Heart left ventricle (tissue), 13 donors: Measurements from ENCODE around the gene PRKAG2.

Experiments used
- CTCF ChIP-seq, 12 donors: fragments of 200-600 bp; sonication (generic) in 4 of 12; IDR thresholded peaks; one replicate each; pipeline versions ENCODE4 v1.5.0 to v1.8.0; 2018 to 2022; ENCODE audit warnings: antibody characterized with exemption in 12 of 12, mild to moderate bottlenecking in 5 of 12
- POLR2A ChIP-seq, 2 donors: fragments of 450-650 bp; IDR thresholded peaks; one replicate each; pipeline ENCODE4 v1.6.1; 2017; ENCODE audit warnings: antibody characterized with exemption in 2 of 2, mild to moderate bottlenecking in 2 of 2, moderate library complexity in 2 of 2
- donor health status: ischemic (EF 13 %, LVEDD 7.1; RV severe dilation, severe dysfunction).
- donor health status: DM: no; HTN: yes; CAD: no.
- donor health status: DM: no; HTN: no; CAD: no.
- donor health status: ischemic (EF 25% LVEDD 6.9; RV normal size, moderate dysfunction).
- donor health status: ischemic (EF 25% LVEDD 5.7; RV mildly dilated, moderate dysfunction).
- donor health status: ischemic (EF 35%, LVEDD 5.7; RV mildly dilated, moderate dysfunction).
- donor health status: nonischemic (EF 11% LVEDD 7.7; RV severe dilation, severe dysfunction).
- donor health status: DM: yes; HTN: yes; CAD: no.
- donor health status: PGD.
- donor health status: ischemic (EF 29% LVEDD 5.4; RV normal size, mild dysfunction).
- donor health status: nonischemic (EF 23%, LVEDD 6.1; RV moderate dilation, normal function).

- no peak for TF ChIP-seq CTCF (IDR thresholded peaks at IDR 0.05)
- no peak for TF ChIP-seq POLR2A (IDR thresholded peaks at IDR 0.05)
Measured at GRCh38 chr7:151804756-151805155, 72.2 kb downstream of the PRKAG2 start.
